Hematopoietic multipotent progenitor cell treated with erythropoietin and hydrocortisone succinate and interleukin-3 and kit ligand, for 8 days (in vitro differentiated cells): ENCODE results near the gene NRXN3.

ENCODE experiments used
- DNase-seq: peaks from one replicate; pipeline ENCODE4 v3.0.0-alpha.2; 2015

NRXN3 gene

GRCh38 chr14:78175412-78175811, 5.2 kb downstream of the NRXN3 start:
- DNase-seq, result no peak

GRCh38 chr14:78178071-78178470, 7.9 kb downstream of the NRXN3 start:
- no peak for DNase-seq

GRCh38 chr14:78178971-78179370, 8.8 kb downstream of the NRXN3 start:
- no peak for DNase-seq

GRCh38 chr14:78181270-78181669, 11.1 kb downstream of the NRXN3 start:
- no peak for DNase-seq

- DNase-seq, result no peak
Measured at GRCh38 chr14:78182722-78183121, 12.5 kb downstream of the NRXN3 start.

GRCh38 chr14:78184157-78184556, 14.0 kb downstream of the NRXN3 start:
- no peak for DNase-seq

- no peak for DNase-seq
Measured at GRCh38 chr14:78186277-78186676, 16.1 kb downstream of the NRXN3 start.

GRCh38 chr14:78188882-78189281, 18.7 kb downstream of the NRXN3 start:
- no peak for DNase-seq

- DNase-seq, result no peak
Measured at GRCh38 chr14:78195431-78195830, 25.3 kb downstream of the NRXN3 start.

- DNase-seq, result no peak
Measured at GRCh38 chr14:78196323-78196722, 26.1 kb downstream of the NRXN3 start.

GRCh38 chr14:78197051-78197450, 26.9 kb downstream of the NRXN3 start:
- no peak for DNase-seq

- no peak for DNase-seq
Measured at GRCh38 chr14:78202163-78202562, 32.0 kb downstream of the NRXN3 start.

- no peak for DNase-seq
Measured at GRCh38 chr14:78202976-78203375, 32.8 kb downstream of the NRXN3 start.

GRCh38 chr14:78207414-78207813, 37.2 kb downstream of the NRXN3 start:
- DNase-seq, result no peak

- DNase-seq, result no peak
Measured at GRCh38 chr14:78220273-78220672, 50.1 kb downstream of the NRXN3 start.

GRCh38 chr14:78222746-78223145, 52.6 kb downstream of the NRXN3 start:
- DNase-seq, result no peak

GRCh38 chr14:78227248-78228077, 57.3 kb downstream of the NRXN3 start:
- peak; percentile 14 for DNase-seq

GRCh38 chr14:78228702-78229327, 58.6 kb downstream of the NRXN3 start:
- no peak for DNase-seq

- no peak for DNase-seq
Measured at GRCh38 chr14:78232231-78233000, 62.2 kb downstream of the NRXN3 start.

GRCh38 chr14:78238141-78238540, 68.0 kb downstream of the NRXN3 start:
- no peak for DNase-seq

- DNase-seq, result no peak
Measured at GRCh38 chr14:78240567-78240966, 70.4 kb downstream of the NRXN3 start.

- no peak for DNase-seq
Measured at GRCh38 chr14:78242086-78242485, 71.9 kb downstream of the NRXN3 start.

GRCh38 chr14:78243187-78243586, 73.0 kb downstream of the NRXN3 start:
- DNase-seq, result no peak

GRCh38 chr14:78245238-78245637, 75.1 kb downstream of the NRXN3 start:
- DNase-seq, result no peak
